AG09309 (cell line): ENCODE data around the gene HOXC13.
A peak's percentile ranks its signal among the peaks of the same experiment; 100 is the strongest.

ENCODE experiments used
- DNase-seq: peaks from one replicate; pipeline ENCODE4 v3.0.0-alpha.2; 2010; ENCODE audit warnings: low read depth
- H3K4me3 ChIP-seq: 2 replicates; pipeline ENCODE4 v1.5.1; 2011; ENCODE audit warnings: mild to moderate bottlenecking, low read depth, low read length, moderate library complexity; ENCODE audit not compliant: control insufficient read depth
- CTCF ChIP-seq: IDR thresholded peaks from 2 replicates; pipeline ENCODE4 v1.5.1; 2011; ENCODE audit warnings: mild to moderate bottlenecking, low read depth, low read length, inconsistent platforms; ENCODE audit not compliant: insufficient read depth, control insufficient read depth; ENCODE audit errors: missing control alignments

The HOXC13 gene

GRCh38 chr12:53974084-53975063 is 35.7 kb downstream of the HOXC13 start, which contains the start of gene HOTAIR:
Gene HOTAIR, minus strand, starts transcription at chr12:53974954.
- no peak for DNase-seq
- peak within 1 kb of the TSS; percentile 52 for H3K4me3 ChIP-seq
- TF ChIP-seq CTCF = no peak

GRCh38 chr12:53975064-53975471 is 36.4 kb downstream of the HOXC13 start:
- DNase-seq = no peak
- H3K4me3 ChIP-seq = peak overlapping the region; percentile 52
- TF ChIP-seq CTCF = no peak

GRCh38 chr12:53975479-53976152 is 37.0 kb downstream of the HOXC13 start:
- TF ChIP-seq CTCF = no peak
- H3K4me3 ChIP-seq = peak overlapping the region; percentile 52
- DNase-seq = no peak

GRCh38 chr12:53976172-53976822 is 37.7 kb downstream of the HOXC13 start:
- TF ChIP-seq CTCF = no peak
- H3K4me3 ChIP-seq = no peak overlapping the region
- no peak for DNase-seq

GRCh38 chr12:53976823-53977595 is 38.4 kb downstream of the HOXC13 start:
- DNase-seq = no peak
- TF ChIP-seq CTCF = no peak
- no peak overlapping the region for H3K4me3 ChIP-seq
